HepG2 (cell line): ENCODE measurements around the gene RNASE7. TPM values are rescaled to one million over a fixed set of nuclear protein-coding genes. Genes with fewer than 3 reads are reported as not detected.

Experiments used
- AGO1 ChIP-seq: fragments of 200-400 bp; formaldehyde crosslinking; IDR thresholded peaks from 2 replicates; pipeline ENCODE4 v1.6.1; 2017; ENCODE audit warnings: mild to moderate bottlenecking, low read depth, low read length, moderate library complexity; ENCODE audit not compliant: poor library complexity, severe bottlenecking
- BATF2 ChIP-seq: sonication (generic); formaldehyde crosslinking; IDR thresholded peaks from 2 replicates; pipeline ENCODE4 v1.8.0; 2022; ENCODE audit warnings: mild to moderate bottlenecking, missing genetic modification reagents, moderate library complexity
- CCDC6 ChIP-seq: sonication (generic); formaldehyde crosslinking; IDR thresholded peaks from 2 replicates; pipeline ENCODE4 v1.8.1; 2022; ENCODE audit warnings: mild to moderate bottlenecking, missing genetic modification reagents, moderate library complexity
- ERF ChIP-seq: IDR thresholded peaks from 2 replicates; pipeline ENCODE4 v1.6.1; 2018; ENCODE audit warnings: missing biosample characterization, missing genetic modification reagents
- ESRRA ChIP-seq: sonication (generic); formaldehyde crosslinking; IDR thresholded peaks from 2 replicates; pipeline ENCODE4 v1.5.1; 2020; ENCODE audit warnings: mild to moderate bottlenecking, low read depth, missing genetic modification reagents
- FOXP1 ChIP-seq, 2 experiments: fragments of 450-650 bp in 1 of 2; IDR thresholded peaks; 2 replicates each; pipeline ENCODE4 v1.6.1; 2017 to 2018; ENCODE audit warnings: antibody characterized with exemption in 1 of 2
- IRF1 ChIP-seq: sonication (generic); formaldehyde crosslinking; IDR thresholded peaks from 2 replicates; pipeline ENCODE4 v1.4.0; 2020; ENCODE audit warnings: low read depth, mild to moderate bottlenecking, missing genetic modification reagents
- KLF16 ChIP-seq, 2 experiments: sonication (generic) in 1 of 2; formaldehyde crosslinking in 1 of 2; IDR thresholded peaks; 2 replicates each; pipeline versions ENCODE4 v1.6.1 to v1.8.0; 2016 to 2023; ENCODE audit warnings: missing genetic modification reagents in 2 of 2, missing compliant biosample characterization in 1 of 2
- KLF6 ChIP-seq: IDR thresholded peaks from 2 replicates; pipeline ENCODE4 v1.8.0; 2016; ENCODE audit warnings: missing biosample characterization, missing genetic modification reagents
- MAF1 ChIP-seq: sonication (generic); formaldehyde crosslinking; IDR thresholded peaks from 2 replicates; pipeline ENCODE4 v1.5.0; 2020; ENCODE audit warnings: missing genetic modification reagents, borderline replicate concordance
- MXD3 ChIP-seq: IDR thresholded peaks from 2 replicates; pipeline ENCODE4 v1.6.1; 2016; ENCODE audit warnings: mild to moderate bottlenecking, missing biosample characterization, missing genetic modification reagents
- SALL2 ChIP-seq: sonication (generic); formaldehyde crosslinking; IDR thresholded peaks from 2 replicates; pipeline ENCODE4 v1.8.1; 2023; ENCODE audit warnings: mild to moderate bottlenecking, missing genetic modification reagents, inconsistent platforms
- SIX1 ChIP-seq: sonication (generic); formaldehyde crosslinking; IDR thresholded peaks from 2 replicates; pipeline ENCODE4 v1.4.0; 2020; ENCODE audit warnings: missing genetic modification reagents, borderline replicate concordance
- SKI ChIP-seq: fragments of 450-650 bp; IDR thresholded peaks from one replicate; pipeline ENCODE4 v1.6.1; 2018; ENCODE audit warnings: mild to moderate bottlenecking; ENCODE audit not compliant: partially characterized antibody
- SUZ12 ChIP-seq: fragments of 150-350 bp; IDR thresholded peaks from 2 replicates; pipeline ENCODE4 v1.6.1; 2014; ENCODE audit warnings: low read depth, low read length
- USF2 ChIP-seq, 2 experiments: sonication (generic) in 1 of 2; formaldehyde crosslinking in 1 of 2; IDR thresholded peaks; 2 replicates each; pipeline versions ENCODE4 v1.5.1 to v1.6.1; 2011 to 2020; ENCODE audit warnings: borderline replicate concordance in 1 of 2, low read depth in 1 of 2, low read length in 1 of 2, mild to moderate bottlenecking in 1 of 2, missing genetic modification reagents in 1 of 2, moderate library complexity in 1 of 2
- ZFP90 ChIP-seq: sonication (generic); formaldehyde crosslinking; IDR thresholded peaks from 2 replicates; pipeline ENCODE4 v1.8.0; 2022; ENCODE audit warnings: missing genetic modification reagents, mild to moderate bottlenecking, inconsistent platforms, borderline replicate concordance
- ZKSCAN5 ChIP-seq: sonication (generic); formaldehyde crosslinking; IDR thresholded peaks from 2 replicates; pipeline ENCODE4 v1.5.1; 2020; ENCODE audit warnings: mild to moderate bottlenecking, missing genetic modification reagents
- ZNF207 ChIP-seq: fragments of 450-650 bp; IDR thresholded peaks from 2 replicates; pipeline ENCODE4 v1.6.1; 2016; ENCODE audit warnings: antibody characterized with exemption, borderline replicate concordance
- ZNF414 ChIP-seq: sonication (generic); formaldehyde crosslinking; IDR thresholded peaks from 2 replicates; pipeline ENCODE4 v1.5.0; 2020; ENCODE audit warnings: missing genetic modification reagents
- ZNF484 ChIP-seq: sonication (generic); formaldehyde crosslinking; IDR thresholded peaks from 2 replicates; pipeline ENCODE4 v1.5.1; 2020; ENCODE audit warnings: mild to moderate bottlenecking, low read depth, missing genetic modification reagents, borderline replicate concordance
- ZNF670 ChIP-seq: sonication (generic); formaldehyde crosslinking; IDR thresholded peaks from 2 replicates; pipeline ENCODE4 v1.8.0; 2022; ENCODE audit warnings: mild to moderate bottlenecking, missing genetic modification reagents, borderline replicate concordance
- ZNF775 ChIP-seq: sonication (generic); formaldehyde crosslinking; IDR thresholded peaks from 2 replicates; pipeline ENCODE4 v1.4.0; 2020; ENCODE audit warnings: missing genetic modification reagents, mild to moderate bottlenecking, moderate library complexity, borderline replicate concordance
- ZZZ3 ChIP-seq: sonication (generic); formaldehyde crosslinking; IDR thresholded peaks from 2 replicates; pipeline ENCODE4 v1.4.0; 2020; ENCODE audit warnings: missing genetic modification reagents, mild to moderate bottlenecking, borderline replicate concordance
- polyA plus RNA-seq, 8 experiments: library from polyadenylated mRNA; depleted of rRNA in 3 of 8; stranded (reverse) in 7 of 8; unstranded in 1 of 8; fragments of >200 nt; fragmentation: Illumina TruSeq in 4 of 8; extraction: Trizol in 4 of 8; gene quantifications; 2 replicates each; pipeline versions ENCODE4 v1.2.1 to v1.2.3, GENCODE V29; 2011 to 2016; ENCODE audit warnings: low read depth in 4 of 8, missing spikeins in 1 of 8, mixed read lengths in 1 of 8; ENCODE audit not compliant: insufficient read depth in 1 of 8
- total RNA-seq, 5 experiments: library from RNA; depleted of rRNA; stranded (reverse); fragments of >200 nt; fragmentation: Illumina TruSeq; extraction: Trizol; gene quantifications; 2 replicates each; pipeline ENCODE4 v1.2.3, GENCODE V29; 2016; ENCODE audit warnings: low read depth in 1 of 5

RNASE7 gene
- total and polyA plus RNA-seq, 2 of the 13 experiments (the other 11 are each of a cell fraction or from before 2014, with no cell fraction given) = 0.04 TPM; not detected in 1

GRCh38 chr14:21071225-21072030, 29.3 kb downstream of the RNASE7 start (continued):
- TF ChIP-seq BATF2 (CRISPR knock-in tag) (no peak), MXD3 (CRISPR knock-in tag) (peak; percentile 88; the same call in 1 of the 2 replicates), ZFP90 (CRISPR knock-in tag) (no peak), ERF (CRISPR knock-in tag) (peak; percentile 50; the same call in 1 of the 2 replicates), ZKSCAN5 (CRISPR knock-in tag) (peak; percentile 77; the same call in 1 of the 2 replicates), IRF1 (no peak), SIX1 (CRISPR knock-in tag) (no peak), ZZZ3 (CRISPR knock-in tag) (no peak), MAF1 (CRISPR knock-in tag) (0 out of 2 replicates have a peak, but pooled peaks have one; percentile 41), FOXP1 (IDR thresholded peaks at IDR 0.05) (no peak), FOXP1 (CRISPR knock-in tag; IDR thresholded peaks at IDR 0.05) (no peak), AGO1 (no peak), CCDC6 (CRISPR knock-in tag) (no peak), ZNF670 (CRISPR knock-in tag) (peak; percentile 76; the same call in 1 of the 2 replicates), ZNF207 (no peak), ESRRA (CRISPR knock-in tag) (no peak), SKI (no peak), SUZ12 (no peak), KLF16 (CRISPR knock-in tag; IDR thresholded peaks at IDR 0.05) (peak in 1 of 2 experiments; percentile 34; a peak in 1 of 4 replicates), SALL2 (CRISPR knock-in tag) (no peak), KLF6 (CRISPR knock-in tag) (peak; percentile 38; the same call in 1 of the 2 replicates), USF2 (IDR thresholded peaks at IDR 0.05; ENCODE audit: low read depth, low read length) (no peak), USF2 (CRISPR knock-in tag; IDR thresholded peaks at IDR 0.05; ENCODE audit: borderline replicate concordance) (no peak), ZNF484 (CRISPR knock-in tag) (no peak), ZNF775 (CRISPR knock-in tag) (no peak), ZNF414 (no peak; the same call in 1 of the 2 replicates)
